ENCODE results near the gene F11. TPM values are rescaled to one million over a fixed set of nuclear protein-coding genes. Genes with fewer than 3 reads are reported as not detected.
A peak's percentile ranks its signal among the peaks of the same experiment; 100 is the strongest.
"Not testable (repeated sequence)": the region's sequence is repeated elsewhere in the genome, so short reads cannot be mapped to it uniquely, and the experiment has no call there.

F11 gene
- total RNA-seq, 1 experiment from 2014 or later: not detected

DNA sequence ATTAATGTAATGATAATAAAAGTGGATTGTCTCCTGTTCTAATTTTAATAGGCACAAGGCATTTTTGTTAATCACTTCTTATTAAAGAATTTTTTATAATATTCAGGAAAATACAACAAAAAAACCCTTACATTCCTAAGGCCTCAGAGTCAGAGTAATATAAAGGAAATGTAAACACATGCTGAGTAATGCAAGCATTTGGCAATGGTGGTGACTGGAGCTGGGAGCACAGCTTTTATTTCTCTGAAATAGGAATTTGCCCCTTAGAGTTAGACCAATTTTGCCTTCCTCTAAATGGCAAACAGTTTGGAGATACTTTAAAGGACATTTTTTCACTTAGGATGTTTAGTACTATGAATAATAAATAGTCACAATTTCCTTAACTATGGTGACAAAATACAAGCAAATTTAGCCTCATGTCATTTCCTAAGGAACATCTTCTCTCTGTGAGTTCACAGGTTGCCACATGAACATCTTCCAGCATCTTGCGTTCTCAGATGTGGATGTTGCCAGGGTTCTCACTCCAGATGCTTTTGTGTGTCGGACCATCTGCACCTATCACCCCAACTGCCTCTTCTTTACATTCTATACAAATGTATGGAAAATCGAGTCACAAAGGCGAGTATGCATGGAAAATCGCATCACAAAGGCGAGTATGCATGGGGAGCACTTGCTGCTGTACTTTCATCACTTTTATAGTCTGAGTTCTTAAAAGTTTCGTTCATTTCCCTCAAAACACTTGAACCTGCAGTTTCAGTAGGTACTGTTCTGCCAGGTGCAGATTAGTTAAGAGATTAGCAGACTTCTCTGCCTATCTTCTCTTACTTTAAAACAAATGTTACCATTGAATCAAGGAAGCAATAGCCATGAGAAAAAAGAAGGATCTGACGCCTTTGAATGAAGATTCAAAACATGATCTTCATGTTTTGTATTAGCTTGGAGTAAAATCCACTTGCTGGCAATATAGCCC is 15.9 kb upstream of the F11 start:
- DNase-seq (ENCODE audit: low read depth): no peak

DNA sequence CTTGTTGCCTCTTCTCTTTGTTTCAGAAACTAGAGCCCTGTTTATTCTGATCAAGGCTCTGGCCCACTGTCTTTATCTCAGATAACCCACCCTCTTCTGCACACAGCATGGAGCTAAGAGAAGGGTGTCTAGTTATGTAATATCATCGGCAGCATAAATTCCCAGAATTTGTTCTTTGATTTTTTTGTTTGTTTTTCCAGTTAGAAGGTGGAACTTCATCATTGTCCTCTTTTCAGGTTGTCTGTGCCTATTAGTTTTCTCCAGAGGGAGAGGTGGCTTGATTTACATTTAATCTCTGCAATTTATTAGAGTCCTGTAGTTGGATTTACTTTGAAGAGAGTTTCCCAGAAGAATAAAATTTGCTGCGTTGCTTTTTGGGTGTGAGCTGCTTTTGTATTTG is 15.2 kb upstream of the F11 start:
- no peak for DNase-seq (ENCODE audit: low read depth)

DNA sequence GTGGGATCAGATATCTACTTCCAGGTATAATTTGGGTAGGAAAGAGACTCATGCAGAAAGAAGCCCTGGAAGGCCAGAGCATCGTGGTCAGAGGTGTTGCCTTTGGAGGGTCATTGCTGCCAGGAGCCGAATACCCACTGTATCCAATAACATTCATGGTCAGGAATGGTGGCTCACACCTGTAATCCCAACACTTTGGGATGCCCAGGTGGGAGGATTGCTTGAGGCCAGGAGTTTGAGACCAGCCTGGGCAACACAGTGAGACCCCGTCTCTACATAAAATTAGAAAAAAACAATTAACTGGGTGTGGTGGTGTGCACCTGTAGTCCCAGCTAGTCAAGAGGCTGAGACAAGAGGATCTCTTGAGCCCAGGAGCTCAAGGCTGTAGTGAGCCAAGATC is 10.9 kb upstream of the F11 start:
- no peak for DNase-seq (ENCODE audit: low read depth)

DNA sequence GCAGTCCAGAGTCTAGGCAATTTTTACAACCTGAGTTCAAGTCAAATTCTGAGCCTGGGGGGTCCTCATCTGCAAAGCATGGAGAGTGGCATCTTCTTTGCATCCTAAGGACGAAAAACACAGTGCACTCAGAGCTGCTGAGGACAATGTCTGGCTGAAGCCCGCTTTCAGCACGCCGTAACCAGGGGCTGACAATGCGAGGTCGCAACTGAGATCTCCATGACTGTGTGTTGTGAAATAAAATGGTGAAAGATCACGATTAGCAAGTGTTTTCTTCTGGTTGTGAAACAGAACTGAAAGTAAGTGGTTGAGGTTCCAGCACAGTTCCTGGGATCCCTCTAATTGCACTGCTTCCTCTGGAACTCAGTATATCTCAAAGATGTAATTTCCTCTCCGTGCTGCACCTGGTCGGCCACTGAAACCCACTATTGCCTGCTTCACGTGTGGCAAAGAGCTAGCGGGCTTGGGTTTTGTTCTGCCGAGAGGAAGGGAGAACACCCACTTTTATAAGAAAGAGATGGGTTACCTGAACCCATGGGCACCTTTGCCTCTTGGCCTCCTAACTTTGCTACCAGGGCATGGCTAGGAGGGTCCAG is 7.7 kb upstream of the F11 start:
- no peak for DNase-seq (ENCODE audit: low read depth)

DNA sequence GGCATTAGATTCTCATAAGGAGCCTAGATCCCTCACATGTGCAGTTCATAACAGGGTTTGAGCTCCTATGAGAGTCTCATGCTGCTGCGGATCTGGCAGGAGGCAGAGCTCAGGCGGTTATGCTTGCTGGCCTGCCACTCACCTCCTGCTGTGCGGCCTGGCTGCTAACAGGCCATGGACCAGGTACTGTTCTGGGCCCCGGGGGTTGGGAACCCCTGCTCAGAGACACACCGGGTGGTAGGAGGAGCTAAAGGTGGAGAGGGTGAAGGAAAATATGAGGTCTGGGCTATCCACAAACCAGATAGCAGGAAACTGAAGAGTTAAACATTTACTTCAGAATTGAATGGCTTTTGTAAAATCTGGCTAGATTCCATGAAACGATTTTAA is 5.9 kb upstream of the F11 start:
- DNase-seq (ENCODE audit: low read depth): no peak

DNA sequence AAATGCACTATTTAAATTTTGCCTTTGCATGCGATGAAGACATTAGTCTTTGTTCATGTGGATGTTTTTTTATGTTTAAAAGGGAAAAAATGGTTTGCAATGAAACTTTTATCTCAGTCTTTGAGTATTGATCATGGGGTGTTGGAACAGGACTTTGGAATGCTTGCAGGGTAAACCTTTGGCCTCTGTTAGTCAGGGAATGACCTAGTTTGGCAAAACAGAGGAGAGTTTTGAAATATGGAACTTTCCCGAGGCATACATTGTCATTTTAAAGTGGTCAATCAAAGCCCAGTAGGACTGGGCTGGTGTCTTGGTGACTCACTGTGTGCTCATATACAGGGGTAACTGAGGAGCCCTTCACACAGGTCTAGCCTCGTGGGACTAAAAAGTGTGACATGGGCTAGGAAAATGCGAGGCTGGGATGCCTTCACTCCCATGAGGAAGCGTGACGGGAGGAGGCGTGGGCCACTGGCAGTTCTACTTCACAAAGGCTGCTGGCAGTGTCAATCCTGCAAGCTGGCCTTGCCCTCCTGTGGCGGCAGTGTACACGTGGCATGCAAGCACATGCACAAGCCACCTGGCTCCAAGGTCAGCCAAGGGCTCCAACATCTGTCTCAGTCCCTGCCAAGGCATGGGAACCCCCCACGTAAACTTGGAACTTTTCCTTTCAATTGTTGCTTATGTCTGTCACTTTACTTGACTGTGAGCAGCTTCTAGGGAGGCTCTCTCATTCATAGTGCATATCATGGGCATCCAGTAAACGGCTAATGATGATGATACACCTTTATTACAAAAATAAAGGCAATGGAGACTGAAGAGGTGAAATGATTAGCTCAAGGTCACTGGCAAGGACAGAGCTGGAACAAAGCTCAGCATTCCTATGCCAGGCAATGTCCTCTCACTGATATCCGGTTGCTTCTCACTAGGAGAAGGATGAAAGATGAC is 5.2 kb upstream of the F11 start:
- DNase-seq (ENCODE audit: low read depth): no peak

DNA sequence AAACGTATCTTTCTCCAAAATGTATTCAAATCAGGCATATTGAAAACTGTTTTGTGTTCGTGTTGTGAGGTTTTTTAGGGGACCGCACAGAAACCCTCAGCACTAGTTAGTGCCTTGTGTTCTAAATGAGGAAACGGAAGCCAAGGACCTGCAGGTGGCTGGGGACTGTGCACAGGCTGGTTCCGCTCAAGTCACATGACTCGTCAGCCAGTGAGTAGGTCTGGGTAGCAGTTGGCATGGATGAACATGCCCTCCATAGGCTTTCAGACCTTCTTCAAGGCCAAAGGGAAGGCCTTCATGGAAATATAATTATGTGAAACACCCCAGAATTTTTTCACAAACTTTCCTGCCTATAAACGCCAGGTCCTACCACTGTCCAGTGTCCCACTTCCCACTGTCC is 1.3 kb upstream of the F11 start:
- DNase-seq (ENCODE audit: low read depth): no peak

DNA sequence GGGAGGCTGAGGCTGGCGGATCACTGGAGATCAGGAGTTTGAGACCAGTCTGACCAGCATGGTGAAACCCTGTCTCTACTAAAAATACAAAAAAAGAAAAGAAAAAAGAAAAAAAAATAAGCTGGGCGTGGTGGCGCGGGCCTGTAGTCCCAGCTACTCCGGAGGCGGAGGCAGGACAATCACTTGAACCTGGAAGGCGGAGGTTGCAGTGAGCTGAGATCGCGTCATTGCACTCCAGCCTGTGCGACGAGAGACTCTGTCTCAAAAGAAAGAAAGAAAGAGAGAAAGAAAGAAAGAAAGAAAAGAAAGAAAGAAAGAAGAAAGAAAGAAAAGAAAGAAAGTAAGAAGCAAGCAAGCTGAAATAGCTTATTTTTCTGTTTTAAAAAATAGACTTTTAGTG is 739 bp upstream of the F11 start:
- not testable (repeated sequence) for DNase-seq (ENCODE audit: low read depth)

DNA sequence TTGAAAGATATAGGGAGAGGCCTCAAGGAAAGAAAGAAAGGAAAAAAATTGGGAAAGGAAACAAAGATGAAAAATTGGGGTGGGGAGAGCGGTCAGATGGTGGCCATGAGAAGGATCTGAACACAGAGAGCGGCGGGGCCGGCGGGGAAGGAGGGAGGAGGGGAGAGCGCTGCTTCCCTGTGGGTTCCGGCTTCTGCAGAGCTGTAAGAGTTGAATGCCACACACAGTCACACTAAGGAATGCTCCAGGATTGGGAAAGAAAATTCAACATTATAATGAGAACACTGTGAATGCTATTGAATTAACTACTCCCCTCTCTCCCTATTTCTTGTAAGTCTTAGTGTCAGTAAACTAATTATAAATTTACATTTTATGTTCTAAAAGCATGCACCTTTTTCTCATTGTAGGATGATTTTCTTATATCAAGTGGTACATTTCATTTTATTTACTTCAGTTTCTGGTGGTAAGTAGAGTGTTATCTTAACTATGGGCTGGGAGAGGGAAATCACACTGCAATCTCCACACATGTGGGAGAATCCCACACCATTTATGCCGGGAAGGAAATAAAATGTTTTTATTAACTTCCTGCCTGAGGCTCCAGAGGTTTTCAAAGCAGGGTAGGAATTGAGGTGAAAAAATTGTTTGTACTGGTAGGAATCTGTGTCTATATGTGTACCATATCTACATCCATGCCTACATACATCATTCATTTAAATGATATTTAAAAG is 904 bp downstream of the F11 start:
- DNase-seq (ENCODE audit: low read depth): no peak

DNA sequence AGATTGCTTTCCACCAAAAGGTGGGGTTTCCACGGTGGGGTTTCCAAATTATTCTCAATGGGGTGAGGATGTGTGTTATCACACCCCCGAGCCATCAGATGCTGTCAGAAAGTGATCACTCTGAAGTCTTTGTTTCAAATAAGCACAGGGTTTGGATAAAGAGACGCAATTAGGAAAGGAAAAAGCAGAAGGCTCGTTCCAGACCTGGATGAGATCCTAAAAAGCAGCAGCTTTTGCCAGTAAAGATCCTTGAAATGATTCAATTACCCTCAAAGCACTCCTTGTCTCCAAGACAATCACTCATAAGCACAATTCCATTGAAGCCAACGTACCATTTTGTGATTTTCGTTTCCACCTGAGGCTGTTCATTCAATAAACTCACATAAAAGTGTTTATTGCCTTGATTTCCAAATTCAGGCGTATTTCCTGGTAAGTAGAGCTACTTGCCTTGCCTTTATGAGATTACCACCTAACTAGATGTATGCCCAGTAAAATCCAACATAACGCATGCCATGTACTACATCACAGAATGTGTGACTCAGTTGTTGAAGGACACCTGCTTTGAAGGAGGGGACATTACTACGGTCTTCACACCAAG is 5.2 kb downstream of the F11 start:
- no peak for DNase-seq (ENCODE audit: low read depth)

DNA sequence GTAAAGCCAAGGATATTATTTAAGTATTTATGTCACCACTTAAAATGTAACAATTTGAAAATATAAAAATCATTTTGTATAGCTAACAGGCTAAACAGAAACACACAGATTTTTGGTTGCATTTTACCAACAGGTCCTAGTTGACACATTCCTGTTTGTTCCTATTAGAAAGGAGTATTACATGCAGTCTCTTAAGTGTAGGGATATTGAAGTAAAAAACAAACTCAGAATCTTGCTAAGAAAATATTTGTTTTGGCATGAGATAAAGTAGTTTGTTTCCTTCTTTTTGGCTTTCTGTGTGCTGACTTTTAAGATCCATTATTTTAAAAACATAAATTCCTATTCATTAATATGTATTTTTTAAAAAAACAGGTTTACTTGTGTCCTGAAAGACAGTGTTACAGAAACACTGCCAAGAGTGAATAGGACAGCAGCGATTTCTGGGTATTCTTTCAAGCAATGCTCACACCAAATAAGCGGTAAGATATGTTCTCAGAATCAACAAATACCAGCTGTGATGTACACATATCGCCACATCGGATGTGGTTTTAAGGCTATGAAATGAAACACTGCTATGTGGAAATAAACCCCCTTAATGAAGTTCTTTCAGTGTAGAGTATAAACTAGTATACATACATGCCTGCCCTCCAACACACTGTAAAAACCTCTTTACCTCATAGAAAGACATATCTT is 6.9 kb downstream of the F11 start:
- DNase-seq (ENCODE audit: low read depth): no peak

DNA sequence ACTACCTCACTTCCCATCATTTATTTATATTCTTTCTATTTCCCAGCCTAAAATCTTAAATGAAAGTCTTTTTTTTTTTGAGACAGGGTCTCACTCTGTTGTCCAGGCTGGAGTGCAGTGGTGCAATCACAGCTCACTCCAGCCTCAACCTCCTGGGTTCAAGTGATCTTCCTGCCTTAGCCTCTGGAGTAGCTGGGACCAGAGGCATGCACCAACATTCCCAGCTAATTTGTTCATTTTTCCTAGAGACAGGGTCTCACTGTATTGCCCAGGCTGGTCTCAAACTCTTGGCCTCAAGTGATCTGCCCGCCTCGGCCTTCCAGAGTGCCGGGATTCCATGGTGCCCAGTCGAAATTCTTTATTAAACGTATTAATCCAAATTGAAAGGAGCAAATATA is 7.4 kb downstream of the F11 start:
- DNase-seq (ENCODE audit: low read depth): not testable (repeated sequence)

DNA sequence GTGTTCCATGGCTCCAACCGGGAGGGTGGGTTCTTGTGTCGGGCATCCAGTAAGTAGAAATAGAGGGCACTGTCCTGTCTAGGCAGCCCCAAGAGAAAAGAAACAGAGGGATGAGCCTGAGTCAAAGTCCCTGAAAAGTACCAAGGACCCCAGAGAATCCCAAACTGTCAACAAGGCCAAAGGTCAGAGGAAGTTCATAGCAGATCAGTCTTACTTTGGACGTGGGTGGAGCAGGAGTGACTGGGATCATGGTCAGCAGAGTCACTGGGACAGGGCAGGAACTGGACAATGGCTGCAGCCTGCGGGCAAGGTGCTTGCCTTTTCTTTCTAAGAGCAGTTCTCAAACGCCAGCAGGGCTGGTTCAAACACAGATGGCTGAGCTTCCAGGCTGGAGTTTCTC is 17.3 kb downstream of the F11 start:
- DNase-seq (ENCODE audit: low read depth): no peak

DNA sequence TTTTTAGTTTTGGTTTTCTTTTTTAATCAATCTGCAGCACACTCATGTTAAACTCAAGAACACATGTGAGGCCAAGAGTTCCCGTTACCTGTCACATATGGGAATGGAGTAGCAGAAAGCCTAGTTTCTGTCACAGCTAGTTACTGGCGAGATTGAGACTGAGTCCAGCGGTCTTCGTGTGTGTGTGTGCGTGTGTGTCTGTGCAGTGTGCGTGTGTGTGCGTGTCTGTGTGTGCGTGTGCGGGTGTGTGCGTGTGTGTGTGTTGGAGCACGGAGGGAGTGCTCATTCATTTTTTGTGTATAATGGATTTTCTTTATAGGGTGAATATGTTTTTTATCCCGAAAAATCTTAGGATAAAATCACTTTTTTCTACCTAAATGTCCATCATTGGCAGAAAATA is 19.2 kb downstream of the F11 start:
- no peak for DNase-seq (ENCODE audit: low read depth)

DNA sequence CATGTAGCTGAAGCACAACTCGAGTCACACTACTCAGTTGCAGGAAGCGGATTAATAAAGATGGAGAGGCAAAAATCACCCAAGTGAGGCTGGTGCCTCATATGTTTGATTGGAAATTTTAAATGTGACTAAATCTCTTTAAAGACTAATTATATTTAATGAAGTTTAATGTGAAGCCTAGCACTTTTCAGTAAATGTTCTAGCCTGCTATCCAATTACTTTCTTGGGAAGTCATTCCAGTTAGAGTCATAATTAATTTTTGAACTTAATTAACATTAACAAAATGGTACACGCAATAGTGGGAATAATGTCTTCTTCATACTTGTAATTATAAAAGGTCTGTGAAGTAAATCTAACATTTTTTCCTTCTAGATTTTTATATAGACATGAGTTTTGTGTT is 20.6 kb downstream of the F11 start:
- no peak for DNase-seq (ENCODE audit: low read depth)

DNA sequence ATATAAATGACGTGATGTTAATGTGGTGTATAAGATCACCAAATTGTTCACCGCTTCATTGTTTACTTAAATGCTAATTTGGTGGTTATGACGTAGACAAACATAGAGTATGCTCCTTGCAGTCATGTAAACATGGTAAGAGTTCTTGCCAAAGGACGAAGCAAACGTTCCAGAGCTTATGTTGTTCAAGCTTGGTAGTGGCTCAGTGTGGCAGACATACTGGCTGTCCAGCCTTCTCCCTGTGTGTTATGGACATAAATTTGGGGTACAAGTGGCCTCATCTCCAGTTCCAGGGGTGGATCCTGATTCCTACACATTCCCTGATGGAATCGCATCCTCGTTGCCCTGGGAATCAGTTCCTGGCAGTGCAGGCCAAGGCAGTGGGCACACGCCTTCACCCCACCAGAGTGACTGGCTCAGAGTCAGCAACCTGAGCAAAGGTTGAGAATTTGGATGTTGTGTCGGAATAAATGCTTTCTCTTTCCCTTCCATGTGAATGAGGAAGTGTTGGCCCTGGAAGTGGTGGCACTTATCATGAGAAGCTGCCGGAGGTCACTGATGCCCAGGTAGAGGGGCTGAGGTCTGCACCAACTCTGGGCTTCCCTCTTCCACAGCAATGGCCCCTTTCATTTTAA is 25.4 kb downstream of the F11 start:
- DNase-seq (ENCODE audit: low read depth): no peak

DNA sequence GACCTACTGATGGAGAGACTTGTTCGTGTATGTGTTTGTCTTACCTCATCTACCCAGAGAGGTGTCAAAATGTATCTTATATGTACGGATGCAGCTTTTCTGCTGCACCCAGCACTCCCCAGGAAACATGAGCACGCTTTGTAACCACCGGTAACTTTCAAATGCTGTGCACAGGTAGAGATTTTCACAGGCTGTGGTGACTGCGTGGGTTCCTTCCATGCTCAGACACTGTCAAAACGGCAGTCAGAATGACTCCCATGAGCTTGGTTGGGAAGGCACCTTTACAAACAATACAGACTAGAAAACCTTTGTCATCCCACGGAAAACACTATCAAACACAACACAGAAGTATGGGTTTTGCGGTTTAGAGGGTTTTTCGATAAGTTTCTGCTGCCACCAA is 28.2 kb downstream of the F11 start:
- no peak for DNase-seq (ENCODE audit: low read depth)

DNA sequence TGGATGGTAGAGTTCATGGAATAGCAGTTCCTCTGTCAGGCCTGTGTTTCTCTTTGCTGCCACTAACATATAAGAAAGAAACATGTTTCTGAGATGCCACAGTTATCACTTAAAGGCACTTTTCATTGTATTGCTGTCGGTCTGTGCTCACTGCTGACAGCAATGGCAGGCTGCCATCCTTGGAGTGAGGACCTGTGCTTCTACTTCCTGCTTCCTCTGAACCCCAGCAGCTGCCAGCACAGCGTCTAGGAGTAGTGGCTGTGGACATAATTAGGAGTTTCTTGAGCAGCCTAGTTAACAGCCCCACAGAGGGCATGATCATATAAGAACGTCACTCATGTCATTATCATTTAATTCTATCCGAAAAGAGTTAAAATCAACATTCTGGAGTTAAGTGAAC is 30.5 kb downstream of the F11 start:
- DNase-seq (ENCODE audit: low read depth): no peak

DNA sequence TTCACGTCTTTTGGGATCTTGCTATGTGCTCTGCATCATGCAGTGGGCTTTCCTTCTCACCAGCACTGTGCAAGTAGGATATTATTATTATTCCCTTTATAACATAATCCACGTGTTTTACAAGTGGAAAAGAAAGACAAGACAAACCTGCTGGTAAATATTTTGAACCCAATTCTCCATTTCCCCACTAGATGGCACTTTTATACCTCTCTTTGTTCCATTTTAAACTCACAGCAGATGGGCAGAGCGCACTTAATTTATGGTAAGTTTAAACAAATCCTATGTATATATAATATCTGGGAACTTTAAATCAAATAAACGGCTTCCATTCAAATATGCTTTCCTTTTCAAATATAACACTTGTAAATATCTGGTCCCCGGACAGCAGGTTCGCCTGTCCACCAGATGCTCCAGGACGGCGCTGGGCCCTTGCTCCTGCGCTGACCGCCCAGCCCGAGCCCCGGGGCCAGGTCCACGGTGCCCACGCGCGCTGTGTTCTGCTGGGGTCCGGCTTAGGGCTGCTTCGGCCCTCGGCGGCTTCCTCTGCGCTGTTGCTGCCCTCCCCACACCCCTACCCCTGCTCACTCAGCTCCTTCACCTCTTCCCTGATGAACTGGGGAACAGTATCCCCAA is 31.1 kb downstream of the F11 start:
- DNase-seq (ENCODE audit: low read depth): peak; percentile 51
